H1 (cell line): Measurements from ENCODE around the gene RIPK4. TPM values are rescaled to one million over a fixed set of nuclear protein-coding genes. Genes with fewer than 3 reads are reported as not detected.

ENCODE experiments used
- ASH2L ChIP-seq: fragments of 200-600, 300-600 bp; sonication (generic); IDR thresholded peaks from one replicate; pipeline ENCODE4 v1.7.1; 2017; ENCODE audit warnings: low read length
- CHD2 ChIP-seq: IDR thresholded peaks from 2 replicates; pipeline ENCODE4 v1.6.1; 2012; ENCODE audit warnings: low read length, improper control_type of control experiment
- GTF2F1 ChIP-seq: IDR thresholded peaks from 2 replicates; pipeline ENCODE4 v1.6.1; 2012; ENCODE audit warnings: low read depth, low read length, improper control_type of control experiment, borderline replicate concordance
- KDM1A ChIP-seq: fragments of 200-600, 300-600 bp; sonication (generic); IDR thresholded peaks from 2 replicates; pipeline ENCODE4 v1.7.1; 2016; ENCODE audit warnings: mild to moderate bottlenecking, low read length, borderline replicate concordance
- polyA plus RNA-seq, 7 experiments: library from polyadenylated mRNA; depleted of rRNA in 3 of 7; stranded (reverse) in 5 of 7; unstranded in 2 of 7; fragments of >200 nt in 5 of 7; fragments of 200-250 nt in 2 of 7; gene quantifications; 1 replicate in 5 of 7; 2 replicates in 1 of 7; 4 replicates in 1 of 7; pipeline versions ENCODE4 v1.2.1 to v1.2.3, GENCODE V29; 2011 to 2013; ENCODE audit warnings: missing spikeins in 2 of 7, mixed read lengths in 2 of 7
- total RNA-seq: library from RNA; stranded (reverse); fragmentation: NEBNext Ultra II Directional; extraction: Animal tissue kit (Norgen Biotek cat#: 25700); gene quantifications from 2 replicates; pipeline ENCODE4 v1.2.1, GENCODE V29; 2021
- TF ChIP-seq, protein P1 (sequence below): IDR thresholded peaks from 2 replicates; pipeline ENCODE4 v1.6.1; 2012; ENCODE audit warnings: low read length, inconsistent platforms

RIPK4 gene
- total and polyA plus RNA-seq, 2 of the 8 experiments (the other 6 are each of a cell fraction or from before 2014, with no cell fraction given), result 2.7 to 5.6 TPM

DNA sequence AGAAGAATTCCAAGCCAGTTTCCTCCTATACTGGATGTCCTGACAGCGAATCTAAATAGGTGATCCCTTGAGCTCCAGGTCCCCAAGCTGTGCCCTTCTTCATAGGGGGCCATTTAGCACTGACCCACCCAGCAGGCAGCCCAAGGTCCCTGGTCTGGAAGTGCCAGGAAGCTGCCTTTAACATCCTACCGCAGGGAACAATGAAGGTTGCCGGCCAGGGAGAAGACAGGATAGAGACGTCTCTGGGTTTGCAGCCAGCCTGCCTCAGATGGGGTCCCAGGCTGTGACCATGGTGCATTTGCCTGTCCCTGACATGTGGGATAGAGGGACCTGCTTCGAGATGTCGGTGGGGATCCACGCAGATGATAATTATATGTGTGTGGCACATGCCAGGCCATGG lies 2.7 kb upstream of the RIPK4 start (continued):
- TF ChIP-seq, protein P1, sequence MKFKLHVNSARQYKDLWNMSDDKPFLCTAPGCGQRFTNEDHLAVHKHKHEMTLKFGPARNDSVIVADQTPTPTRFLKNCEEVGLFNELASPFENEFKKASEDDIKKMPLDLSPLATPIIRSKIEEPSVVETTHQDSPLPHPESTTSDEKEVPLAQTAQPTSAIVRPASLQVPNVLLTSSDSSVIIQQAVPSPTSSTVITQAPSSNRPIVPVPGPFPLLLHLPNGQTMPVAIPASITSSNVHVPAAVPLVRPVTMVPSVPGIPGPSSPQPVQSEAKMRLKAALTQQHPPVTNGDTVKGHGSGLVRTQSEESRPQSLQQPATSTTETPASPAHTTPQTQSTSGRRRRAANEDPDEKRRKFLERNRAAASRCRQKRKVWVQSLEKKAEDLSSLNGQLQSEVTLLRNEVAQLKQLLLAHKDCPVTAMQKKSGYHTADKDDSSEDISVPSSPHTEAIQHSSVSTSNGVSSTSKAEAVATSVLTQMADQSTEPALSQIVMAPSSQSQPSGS, result no peak
- no peak for TF ChIP-seq KDM1A
- no peak for TF ChIP-seq ASH2L
- TF ChIP-seq GTF2F1, result no peak
- no peak for TF ChIP-seq CHD2
